DOHH2 (cell line): ENCODE data around the gene ERC2.

Source experiments
- H3F3A ChIP-seq: fragments of 200-600 bp; sonication (generic), shearing (Covaris generic); 2 replicates; pipeline ENCODE4 v1.6.0; 2016; ENCODE audit warnings: antibody characterized with exemption, mild to moderate bottlenecking; ENCODE audit not compliant: control insufficient read depth, insufficient read depth
- H3K27ac ChIP-seq: fragments of 200-600 bp; sonication (generic); 2 replicates; pipeline ENCODE4 v1.5.1; 2014; ENCODE audit warnings: low read depth, mild to moderate bottlenecking, low read length, moderate library complexity
- H3K27me3 ChIP-seq: fragments of 200-600 bp; sonication (generic); 2 replicates; pipeline ENCODE4 v1.6.1; 2014; ENCODE audit warnings: mild to moderate bottlenecking, low read length, mixed read lengths; ENCODE audit not compliant: control insufficient read depth
- H3K36me3 ChIP-seq: fragments of 200-600 bp; sonication (generic); 2 replicates; pipeline ENCODE4 v1.6.1; 2014; ENCODE audit warnings: mild to moderate bottlenecking, low read length, moderate library complexity, mixed read lengths; ENCODE audit not compliant: control insufficient read depth
- H3K4me1 ChIP-seq: fragments of 200-600 bp; sonication (generic); 2 replicates; pipeline ENCODE4 v1.6.1; 2014; ENCODE audit warnings: mild to moderate bottlenecking, low read length, mixed read lengths; ENCODE audit not compliant: control insufficient read depth
- H3K4me2 ChIP-seq: fragments of 200-600 bp; sonication (generic); 2 replicates; pipeline ENCODE4 v1.6.0; 2014; ENCODE audit warnings: mild to moderate bottlenecking, low read length, moderate library complexity
- H3K4me3 ChIP-seq: fragments of 200-600 bp; sonication (generic); 2 replicates; pipeline ENCODE4 v1.5.1; 2014; ENCODE audit warnings: mild to moderate bottlenecking, low read length, mixed read lengths
- H3K79me2 ChIP-seq: fragments of 200-600 bp; sonication (generic); 2 replicates; pipeline ENCODE4 v1.6.1; 2014; ENCODE audit warnings: mild to moderate bottlenecking, low read length, mixed read lengths; ENCODE audit not compliant: control insufficient read depth
- H3K9me2 ChIP-seq: fragments of 200-600 bp; sonication (generic); replicated peaks from 2 replicates; pipeline ENCODE4 v1.6.1; 2014; ENCODE audit warnings: mild to moderate bottlenecking, low read length, mixed read lengths; ENCODE audit not compliant: control insufficient read depth
- H3K9me3 ChIP-seq: fragments of 200-600 bp; sonication (generic); 2 replicates; pipeline ENCODE4 v1.6.1; 2014; ENCODE audit warnings: antibody characterized with exemption, low read length, mixed read lengths; ENCODE audit not compliant: control insufficient read depth, insufficient read depth
- H4K20me1 ChIP-seq: fragments of 200-600 bp; sonication (generic); 2 replicates; pipeline ENCODE4 v1.6.0; 2014; ENCODE audit warnings: low read depth, mild to moderate bottlenecking, antibody characterized with exemption, low read length, moderate library complexity; ENCODE audit not compliant: control insufficient read depth, insufficient read depth
- CTCF ChIP-seq: fragments of 200-600 bp; sonication (generic); IDR thresholded peaks from one replicate; pipeline ENCODE4 v1.5.1; 2014; ENCODE audit warnings: antibody characterized with exemption, mild to moderate bottlenecking, low read depth, low read length; ENCODE audit not compliant: poor library complexity, severe bottlenecking
- EZH2phosphoT487 ChIP-seq: fragments of 200-600 bp; sonication (generic); IDR thresholded peaks from 2 replicates; pipeline ENCODE4 v1.6.1; 2017; ENCODE audit warnings: borderline replicate concordance, mild to moderate bottlenecking, antibody characterized with exemption, low read length, moderate library complexity, mixed read lengths

The ERC2 gene

DNA sequence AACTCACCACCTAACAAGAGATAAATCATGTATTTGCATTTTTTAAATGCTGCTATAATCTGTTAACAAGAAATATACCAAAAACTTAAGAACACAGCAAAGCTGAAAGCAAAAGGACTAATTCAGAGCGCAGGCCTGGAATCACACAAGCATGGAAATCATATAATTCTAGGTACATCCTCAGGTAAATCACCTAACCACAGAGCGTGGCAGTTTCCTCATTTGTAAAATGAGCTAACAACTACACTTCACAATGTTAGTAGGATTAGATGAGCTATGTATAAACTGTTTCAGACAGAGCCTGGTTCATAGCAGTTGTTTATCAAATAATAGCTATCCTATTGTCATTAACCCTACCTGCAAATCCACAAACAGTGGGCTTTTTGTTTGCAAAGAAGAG, 146.4 kb downstream of the ERC2 start:
- no peak overlapping the region for H3K4me2 ChIP-seq
- no peak for TF ChIP-seq EZH2phosphoT487
- TF ChIP-seq CTCF, result no peak

DNA sequence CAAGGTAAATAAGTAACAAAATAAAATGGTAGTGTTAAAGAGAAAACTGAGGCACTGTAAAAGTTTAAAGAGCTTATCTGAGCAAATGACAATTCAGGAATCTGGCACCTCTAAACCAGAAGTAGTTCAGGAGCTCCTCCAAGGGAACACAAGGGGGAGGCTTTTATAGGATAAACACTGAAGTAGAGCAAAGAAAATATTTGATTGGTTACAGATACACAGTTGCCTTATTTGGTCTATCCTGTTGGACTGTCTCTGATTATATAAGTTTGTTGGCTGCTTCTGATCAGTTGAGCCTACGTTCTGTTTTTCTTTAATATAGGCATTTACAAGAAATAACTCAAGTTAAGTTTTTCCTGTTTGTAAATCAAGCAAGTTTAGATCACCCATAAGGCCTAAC, 146.9 kb downstream of the ERC2 start:
- H3K27me3 ChIP-seq, result 0 out of 2 replicates have a peak, but pooled peaks cover 4% of the 10 kb centered on the region
- H3K9me2 ChIP-seq, result no peaks in the 10 kb centered on the region
- H3F3A ChIP-seq, result no peaks in the 10 kb centered on the region
- no peak overlapping the region for H3K4me3 ChIP-seq
- H3K36me3 ChIP-seq, result no peaks in the 10 kb centered on the region
- H3K4me2 ChIP-seq, result no peak overlapping the region
- H3K9me3 ChIP-seq, result no peaks in the 10 kb centered on the region
- H3K27ac ChIP-seq, result no peak overlapping the region
- no peaks in the 10 kb centered on the region for H4K20me1 ChIP-seq
- TF ChIP-seq CTCF (no peak), EZH2phosphoT487 (no peak)
- no peaks in the 10 kb centered on the region for H3K79me2 ChIP-seq
- peaks cover 18% of the 10 kb centered on the region for H3K4me1 ChIP-seq

More for the DNA sequence above, 146.4 kb downstream of the ERC2 start:
- Histone ChIP-seq H3K4me1 (peaks cover 18% of the 10 kb centered on the region), H3K27me3 (0 out of 2 replicates have a peak, but pooled peaks cover 4% of the 10 kb centered on the region), H3K9me2 (no peaks in the 10 kb centered on the region), H3K27ac (no peak overlapping the region), H4K20me1 (no peaks in the 10 kb centered on the region), H3K9me3 (no peaks in the 10 kb centered on the region), H3K79me2 (no peaks in the 10 kb centered on the region), H3F3A (no peaks in the 10 kb centered on the region), H3K4me3 (no peak overlapping the region), H3K36me3 (no peaks in the 10 kb centered on the region)

DNA sequence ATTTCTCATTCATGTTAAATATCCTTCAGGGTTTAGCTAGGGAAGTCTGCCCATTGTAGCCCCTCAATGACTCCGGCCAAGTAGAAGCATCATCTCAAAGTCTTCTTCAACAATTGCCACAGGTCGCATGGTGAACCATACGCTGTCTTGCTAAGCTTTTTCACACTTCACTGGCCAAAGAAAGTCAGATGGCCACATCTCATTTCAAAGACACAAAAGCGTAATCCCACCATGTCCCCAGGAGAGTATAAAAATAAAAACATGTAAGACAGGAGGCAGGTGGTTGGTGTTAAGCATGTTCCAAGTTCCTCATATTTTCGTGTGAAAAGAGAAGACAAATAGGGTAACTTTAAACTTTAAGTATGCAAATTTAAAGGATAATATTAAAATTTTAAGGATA, 147.4 kb downstream of the ERC2 start:
- 0 out of 2 replicates have a peak, but pooled peaks cover 4% of the 10 kb centered on the region for H3K27me3 ChIP-seq
- no peak for TF ChIP-seq EZH2phosphoT487
- TF ChIP-seq CTCF, result no peak
- H3K9me2 ChIP-seq, result no peaks in the 10 kb centered on the region
- H3K4me2 ChIP-seq, result no peak overlapping the region
- no peak overlapping the region for H3K27ac ChIP-seq
- H3F3A ChIP-seq, result no peaks in the 10 kb centered on the region
- no peaks in the 10 kb centered on the region for H4K20me1 ChIP-seq
- no peaks in the 10 kb centered on the region for H3K36me3 ChIP-seq
- H3K79me2 ChIP-seq, result no peaks in the 10 kb centered on the region
- no peak overlapping the region for H3K4me3 ChIP-seq
- H3K9me3 ChIP-seq, result no peaks in the 10 kb centered on the region
- peaks cover 18% of the 10 kb centered on the region for H3K4me1 ChIP-seq

- Histone ChIP-seq H3K9me2 (no peaks in the 10 kb centered on the region), H3K4me2 (no peak overlapping the region), H3K4me3 (no peak overlapping the region), H4K20me1 (no peaks in the 10 kb centered on the region), H3K36me3 (no peaks in the 10 kb centered on the region), H3K79me2 (no peaks in the 10 kb centered on the region), H3F3A (no peaks in the 10 kb centered on the region), H3K27ac (no peak overlapping the region), H3K4me1 (peaks cover 18% of the 10 kb centered on the region), H3K27me3 (0 out of 2 replicates have a peak, but pooled peaks cover 4% of the 10 kb centered on the region), H3K9me3 (no peaks in the 10 kb centered on the region)
- TF ChIP-seq EZH2phosphoT487 (no peak), CTCF (no peak)
These were observed 149.4 kb downstream of the ERC2 start for GRCh38 chr3:56318891-56319290.
